Hepatocyte (in vitro differentiated cells): ENCODE data around the gene IFT172. TPM values are rescaled to one million over a fixed set of nuclear protein-coding genes. Genes with fewer than 3 reads are reported as not detected.
"Not testable (repeated sequence)": the region's sequence is repeated elsewhere in the genome, so short reads cannot be mapped to it uniquely, and the experiment has no call there.

Experiments
- DNase-seq: peaks from one replicate; pipeline ENCODE4 v3.0.0-alpha.2; 2016; ENCODE audit warnings: low spot score
- H2AFZ ChIP-seq: fragments of 200-600 bp; sonication (generic); 2 replicates; pipeline ENCODE4 v1.6.0; 2016; ENCODE audit warnings: antibody characterized with exemption, mild to moderate bottlenecking
- H3K27ac ChIP-seq: fragments of 200-600 bp; sonication (generic); 2 replicates; pipeline ENCODE4 v1.5.1; 2016; ENCODE audit warnings: mild to moderate bottlenecking
- H3K27me3 ChIP-seq: fragments of 200-600 bp; sonication (generic); 2 replicates; pipeline ENCODE4 v1.6.1; 2016
- H3K36me3 ChIP-seq: fragments of 200-600 bp; sonication (generic); replicated peaks from 2 replicates; pipeline ENCODE4 v1.5.1; 2016; ENCODE audit warnings: low read depth; ENCODE audit not compliant: insufficient read depth
- H3K4me1 ChIP-seq: fragments of 200-600 bp; sonication (generic); 2 replicates; pipeline ENCODE4 v1.5.1; 2016; ENCODE audit warnings: mild to moderate bottlenecking, moderate library complexity; ENCODE audit not compliant: insufficient read depth
- H3K4me2 ChIP-seq: fragments of 200-600 bp; sonication (generic); 2 replicates; pipeline ENCODE4 v1.6.0; 2016
- H3K4me3 ChIP-seq: fragments of 200-600 bp; sonication (generic); 2 replicates; pipeline ENCODE4 v1.5.1; 2016; ENCODE audit warnings: mild to moderate bottlenecking
- H3K79me2 ChIP-seq: fragments of 200-600 bp; sonication (generic); 2 replicates; pipeline ENCODE4 v1.6.0; 2017; ENCODE audit warnings: mild to moderate bottlenecking
- H3K9me2 ChIP-seq: fragments of 200-600 bp; sonication (generic); replicated peaks from 2 replicates; pipeline ENCODE4 v1.6.0; 2017; ENCODE audit warnings: mild to moderate bottlenecking; ENCODE audit not compliant: insufficient read depth
- H3K9me3 ChIP-seq: fragments of 200-600 bp; sonication (generic); 2 replicates; pipeline ENCODE4 v1.5.1; 2016; ENCODE audit warnings: low read depth, mild to moderate bottlenecking
- H4K20me1 ChIP-seq: fragments of 200-600 bp; sonication (generic); 2 replicates; pipeline ENCODE4 v1.6.0; 2016; ENCODE audit warnings: mild to moderate bottlenecking; ENCODE audit not compliant: insufficient read depth, poor library complexity, severe bottlenecking
- CTCF ChIP-seq: fragments of 200-600 bp; sonication (generic); IDR thresholded peaks from 2 replicates; pipeline ENCODE4 v1.5.1; 2016; ENCODE audit warnings: antibody characterized with exemption, mild to moderate bottlenecking; ENCODE audit not compliant: poor library complexity
- EZH2 ChIP-seq: fragments of 200-600 bp; sonication (generic); IDR thresholded peaks from 2 replicates; pipeline ENCODE4 v1.6.1; 2016; ENCODE audit warnings: antibody characterized with exemption, mild to moderate bottlenecking, borderline replicate concordance
- EZH2phosphoT487 ChIP-seq: fragments of 200-600 bp; sonication (generic); IDR thresholded peaks from one replicate; pipeline ENCODE4 v1.6.1; 2018; ENCODE audit warnings: antibody characterized with exemption, mild to moderate bottlenecking, low read depth, moderate library complexity; ENCODE audit not compliant: unreplicated experiment, severe bottlenecking
- WGBS: methylation state at CpG from one replicate; pipeline ENCODE4 v1.1.6; 2016; ENCODE audit warnings: low lambda C conversion rate; ENCODE audit errors: missing lambda C conversion rate; 5-methylcytosine and 5-hydroxymethylcytosine counted together
- polyA plus RNA-seq: library from polyadenylated mRNA; unstranded; fragments of >200 nt; fragmentation: Nextera tagmentation; extraction: Ambion mirVana; gene quantifications from 2 replicates; pipeline ENCODE4 v1.2.1, GENCODE V29; 2016
- total RNA-seq: library from RNA; depleted of rRNA; stranded (reverse); fragments of >200 nt; gene quantifications from 2 replicates; pipeline ENCODE4 v1.2.3, GENCODE V29; 2014

Gene IFT172
- total and polyA plus RNA-seq, 2 experiments from 2014 or later, result 13.0 to 13.3 TPM

- peak; percentile 94 for DNase-seq
- Histone ChIP-seq H3K4me2 (peak overlapping the region; percentile 91), H3K36me3 (no peaks in the 10 kb centered on the region), H3K27me3 (no peaks in the 10 kb centered on the region), H2AFZ (peak overlapping the region; percentile 57), H3K4me1 (peaks cover 13% of the 10 kb centered on the region), H3K27ac (peak overlapping the region; percentile 100), H3K79me2 (peaks cover 52% of the 10 kb centered on the region), H3K4me3 (peak overlapping the region; percentile 70), H4K20me1 (peaks cover 50% of the 10 kb centered on the region), H3K9me2 (no peaks in the 10 kb centered on the region), H3K9me3 (no peaks in the 10 kb centered on the region)
- 1% methylated on average over 25 of the region's 51 CpGs for WGBS
- TF ChIP-seq CTCF (no peak), EZH2 (no peak), EZH2phosphoT487 (no peak)
Observed at GRCh38 chr2:27428978-27429541, 60.5 kb downstream of the IFT172 start.

GRCh38 chr2:27428213-27428977 lies 61.1 kb downstream of the IFT172 start, which contains the start of gene NRBP1:
TSS of gene NRBP1 (plus strand) at chr2:27428631. CDS start at chr2:27433274, 4,643 bp downstream.
- TF ChIP-seq CTCF, result no peak
- TF ChIP-seq EZH2, result no peak
- TF ChIP-seq EZH2phosphoT487, result no peak
- Histone ChIP-seq H3K27me3 (no peaks in the 10 kb centered on the region), H3K4me2 (peak within 1 kb of the TSS; percentile 91), H3K4me3 (peak within 1 kb of the TSS; percentile 73), H3K4me1 (peaks cover 13% of the 10 kb centered on the region), H3K36me3 (no peaks in the 10 kb centered on the region), H3K9me3 (no peaks in the 10 kb centered on the region), H3K79me2 (peaks cover 45% of the 10 kb centered on the region), H2AFZ (peak within 1 kb of the TSS; percentile 75), H3K27ac (peak within 1 kb of the TSS; percentile 100), H4K20me1 (peaks cover 44% of the 10 kb centered on the region), H3K9me2 (no peaks in the 10 kb centered on the region)
- 1% methylated on average over 48 of the region's 75 CpGs for WGBS
- DNase-seq, result peak; percentile 97

- Histone ChIP-seq H2AFZ (peak overlapping the region; percentile 75), H3K79me2 (peaks cover 40% of the 10 kb centered on the region), H4K20me1 (peaks cover 38% of the 10 kb centered on the region), H3K4me3 (peak overlapping the region; percentile 73), H3K9me2 (no peaks in the 10 kb centered on the region), H3K27ac (peak overlapping the region; percentile 100), H3K4me2 (peak overlapping the region; percentile 71), H3K4me1 (peaks cover 13% of the 10 kb centered on the region), H3K9me3 (no peaks in the 10 kb centered on the region), H3K27me3 (no peaks in the 10 kb centered on the region), H3K36me3 (no peaks in the 10 kb centered on the region)
- WGBS, result 25% methylated on average over 7 of the region's 7 CpGs
- TF ChIP-seq CTCF (no peak), EZH2phosphoT487 (no peak), EZH2 (no peak)
- no peak for DNase-seq
Observed at GRCh38 chr2:27427863-27428212, 61.7 kb downstream of the IFT172 start.

- not testable (repeated sequence) for H3K4me1 ChIP-seq
Observed at GRCh38 chr2:27425039-27425438, 64.5 kb downstream of the IFT172 start.

More at GRCh38 chr2:27425039-27425438, 64.5 kb downstream of the IFT172 start:
- H2AFZ ChIP-seq, DNase-seq, H3K27ac ChIP-seq, H3K4me2 ChIP-seq, H3K9me2 ChIP-seq, H3K36me3 ChIP-seq, H3K4me3 ChIP-seq, H3K27me3 ChIP-seq, H3K9me3 ChIP-seq: not testable (repeated sequence)
- peaks cover 12% of the 10 kb centered on the region for H3K79me2 ChIP-seq
- 87% methylated on average over 10 of the region's 10 CpGs for WGBS
- H4K20me1 ChIP-seq, result peaks cover 10% of the 10 kb centered on the region
